Activated CD8-positive, alpha-beta memory T cell treated with anti-CD3 and anti-CD28 coated beads for 36 hours (primary cell): ENCODE results near the gene CDCA3. TPM values are rescaled to one million over a fixed set of nuclear protein-coding genes. Genes with fewer than 3 reads are reported as not detected.

Source experiments
- CTCF ChIA-PET: fragments of 350-600 bp; sonication (Branson Sonifier 250); formaldehyde crosslinking; loops from one replicate; lab custom pipeline; 2021; ENCODE audit warnings: antibody characterized with exemption; lab: Charles Lee
- POLR2A ChIA-PET: fragments of 350-600 bp; sonication (Branson Sonifier 250); formaldehyde crosslinking; loops from one replicate; lab custom pipeline; 2021; ENCODE audit warnings: antibody characterized with exemption; lab: Charles Lee
- total RNA-seq, 2 experiments: library from RNA; stranded (reverse); gene quantifications; one replicate each; pipeline ENCODE4 v1.2.3, GENCODE V29; 2021

Gene CDCA3
- total RNA-seq, 2 experiments from 2014 or later, result 50.0 to 53.1 TPM

GRCh38 chr12:6845395-6845794, 5.7 kb downstream of the CDCA3 start:
- ChIA-PET CTCF (no interaction called here), POLR2A (interaction anchor here (0.6 kb wide), 1 partner anchor 72 kb away, joined by 3 read pairs; no protein-coding TSS in a partner anchor)

DNA sequence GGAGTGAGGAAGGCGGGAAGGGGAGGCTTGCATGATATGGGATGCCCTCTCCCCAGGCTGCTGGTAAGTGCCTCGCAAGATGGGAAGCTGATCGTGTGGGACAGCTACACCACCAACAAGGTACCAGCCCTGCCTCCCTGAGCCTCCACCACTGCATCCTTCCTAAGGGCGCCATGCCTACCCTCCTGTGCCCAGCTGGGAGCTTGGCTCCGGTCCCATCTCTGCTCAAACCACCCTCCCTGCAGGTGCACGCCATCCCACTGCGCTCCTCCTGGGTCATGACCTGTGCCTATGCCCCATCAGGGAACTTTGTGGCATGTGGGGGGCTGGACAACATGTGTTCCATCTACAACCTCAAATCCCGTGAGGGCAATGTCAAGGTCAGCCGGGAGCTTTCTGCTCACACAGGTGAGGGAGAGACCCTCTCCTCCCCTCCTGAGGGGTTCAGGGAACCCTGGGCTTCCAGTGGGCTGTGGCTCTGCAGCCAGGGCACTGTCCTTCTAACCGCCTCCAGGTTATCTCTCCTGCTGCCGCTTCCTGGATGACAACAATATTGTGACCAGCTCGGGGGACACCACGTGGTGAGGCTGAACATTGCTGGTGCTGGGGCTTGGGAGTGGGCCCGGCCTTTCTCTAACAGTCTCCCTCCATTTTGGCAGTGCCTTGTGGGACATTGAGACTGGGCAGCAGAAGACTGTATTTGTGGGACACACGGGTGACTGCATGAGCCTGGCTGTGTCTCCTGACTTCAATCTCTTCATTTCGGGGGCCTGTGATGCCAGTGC, 7.8 kb downstream of the CDCA3 start:
- ChIA-PET POLR2A (interaction anchor here (0.6 to 0.7 kb wide), 2 partner anchors 9 to 88 kb away, joined by 3 read pairs; partner anchors contain the start of gene USP5), CTCF (interaction anchor here (1.3 kb wide), 1 partner anchor 9 kb away, joined by 3 read pairs; no protein-coding TSS in a partner anchor)

DNA sequence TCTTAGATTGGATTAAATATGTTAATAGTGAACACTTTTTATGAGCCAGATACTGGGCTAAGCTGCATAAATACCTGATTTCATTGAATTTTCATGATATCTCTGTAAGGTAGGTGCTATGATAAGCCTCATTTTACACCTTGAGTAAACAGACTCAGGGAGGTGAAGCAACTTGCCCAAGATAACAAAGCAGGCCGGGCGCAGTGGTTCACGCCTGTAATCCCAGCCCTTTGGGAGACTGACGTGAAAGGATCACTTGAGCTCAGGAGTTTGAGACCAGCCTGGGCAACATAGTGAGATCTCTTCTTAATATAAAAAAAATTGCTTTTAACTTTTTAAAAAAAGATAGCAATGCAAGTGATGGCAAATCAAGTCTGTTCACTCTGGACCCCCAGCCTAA, 9.0 kb downstream of the CDCA3 start:
- ChIA-PET CTCF (interaction anchor here (1.2 kb wide), 1 partner anchor 17 kb away, joined by 4 read pairs; no protein-coding TSS in a partner anchor), POLR2A (no interaction called here)

GRCh38 chr12:6840761-6841515, 10.1 kb downstream of the CDCA3 start, which contains the start of gene GNB3:
TSS of gene GNB3 (plus strand) at chr12:6840925. CDS start at chr12:6841288, 363 bp downstream.
- ChIA-PET CTCF (interaction anchor here (1.6 kb wide), 1 partner anchor 16 kb away, joined by 4 read pairs; no protein-coding TSS in a partner anchor), POLR2A (no interaction called here)

DNA sequence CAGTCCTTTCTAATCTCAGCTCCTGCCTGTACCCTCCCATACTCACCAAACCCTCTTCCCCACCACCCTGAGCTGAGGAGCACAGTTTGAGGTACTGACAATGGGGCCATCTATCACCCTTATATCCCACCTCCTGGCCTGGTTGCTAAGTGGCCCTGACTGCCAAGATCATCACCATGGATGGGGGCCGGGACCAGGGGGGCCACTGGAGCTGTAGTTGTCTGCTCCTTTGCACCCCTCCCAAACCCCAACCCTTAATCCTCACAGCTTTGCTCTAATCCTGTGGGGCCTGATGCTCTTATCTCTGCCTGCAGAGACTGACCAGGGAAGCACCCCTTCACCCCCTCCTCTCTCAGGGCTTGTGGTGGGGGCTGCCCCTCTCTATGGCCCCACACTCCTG, 10.8 kb downstream of the CDCA3 start:
- POLR2A ChIA-PET, result no interaction called here
- CTCF ChIA-PET, result interaction anchor here (1.6 kb wide), 1 partner anchor 16 kb away, joined by 4 read pairs; no protein-coding TSS in a partner anchor

DNA sequence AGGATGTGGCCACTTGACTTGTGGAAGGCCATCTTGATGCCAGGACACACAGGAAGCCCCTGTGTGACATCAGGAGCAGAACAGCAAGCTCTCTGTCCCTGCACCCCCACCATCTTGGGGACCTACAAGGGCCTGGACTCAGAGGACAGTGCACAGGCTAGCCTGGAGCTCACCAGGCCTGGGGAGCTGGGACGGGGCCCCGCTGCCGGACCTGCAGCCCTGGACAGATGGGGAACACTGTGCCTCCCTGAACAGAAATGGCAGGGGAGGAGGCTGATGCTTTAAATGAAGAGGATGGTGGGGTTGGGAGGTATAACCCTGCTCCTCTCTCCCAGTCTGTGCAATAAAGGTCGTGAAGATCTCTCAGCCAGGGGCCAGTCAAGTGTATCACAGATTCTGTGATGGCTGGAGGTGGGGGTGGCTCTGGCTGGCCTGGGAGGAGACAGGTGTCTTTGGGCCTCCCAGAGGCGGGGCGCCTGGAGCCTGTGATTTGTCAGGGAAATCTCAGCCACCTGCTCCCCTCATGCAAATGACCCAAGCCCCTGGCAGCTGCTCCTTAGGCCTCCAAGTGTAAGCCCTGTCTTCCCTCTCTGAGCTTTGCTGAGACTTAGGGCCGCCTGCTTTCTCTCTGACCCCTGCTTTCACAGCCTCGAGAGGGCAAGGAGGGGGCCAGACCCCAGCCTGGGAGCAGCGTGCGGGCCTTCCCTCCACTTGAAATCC, 11.4 kb downstream of the CDCA3 start:
- CTCF ChIA-PET, result interaction anchor here (0.8 to 1.6 kb wide), 3 partner anchors 10 to 47 kb away, joined by 3 to 4 read pairs (median 3); no protein-coding TSS in a partner anchor
- POLR2A ChIA-PET, result no interaction called here

GRCh38 chr12:6838854-6839253, 12.2 kb downstream of the CDCA3 start:
- POLR2A ChIA-PET, result no interaction called here

GRCh38 chr12:6837370-6838060, 13.6 kb downstream of the CDCA3 start:
- ChIA-PET POLR2A (no interaction called here), CTCF (interaction anchor here (0.9 to 5.1 kb wide), 4 partner anchors 11 to 84 kb away, joined by 3 to 29 read pairs (median 22); partner anchors contain the start of genes CDCA3, MLF2 and USP5)

More at GRCh38 chr12:6838854-6839253, 12.2 kb downstream of the CDCA3 start:
- CTCF ChIA-PET, result interaction anchor here (0.9 to 1.1 kb wide), 2 partner anchors 46 to 281 kb away, joined by 3 read pairs; no protein-coding TSS in a partner anchor

- ChIA-PET CTCF (interaction anchor here (0.9 to 5.1 kb wide), 6 partner anchors 12 to 202 kb away, joined by 3 to 29 read pairs (median 13); partner anchors contain the start of genes CDCA3, LPAR5, MLF2 and USP5), POLR2A (no interaction called here)
Measured at GRCh38 chr12:6836851-6837250, 14.2 kb downstream of the CDCA3 start.

GRCh38 chr12:6834873-6835272, 16.2 kb downstream of the CDCA3 start:
- ChIA-PET CTCF (interaction anchor here (0.7 to 5.1 kb wide), 12 partner anchors 9 to 230 kb away, joined by 3 to 29 read pairs (median 4); partner anchors contain the start of genes CDCA3, COPS7A, MLF2 and PTMS), POLR2A (interaction anchor here (0.6 to 0.7 kb wide), 2 partner anchors 38 to 279 kb away, joined by 3 to 5 read pairs; no protein-coding TSS in a partner anchor)

DNA sequence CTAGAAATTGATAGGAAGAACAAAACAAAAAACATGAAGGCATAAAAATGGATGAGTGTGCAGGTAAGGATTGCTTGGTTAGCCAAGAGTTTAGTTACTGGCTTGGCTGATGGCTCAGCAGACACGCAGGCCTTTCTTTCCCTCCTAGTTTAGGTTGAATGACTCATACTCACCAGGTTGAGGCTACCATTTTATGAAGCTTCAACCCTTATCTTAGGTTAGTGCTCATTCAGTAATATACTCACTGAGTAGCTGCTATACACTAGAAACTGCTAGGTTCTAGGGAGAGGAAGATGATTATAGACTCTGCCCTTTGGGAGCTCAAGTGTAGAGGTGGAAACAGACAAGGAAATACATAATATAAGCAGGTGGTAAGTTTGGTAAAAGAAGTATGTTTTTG, 16.8 kb downstream of the CDCA3 start:
- ChIA-PET CTCF (interaction anchor here (0.7 to 5.1 kb wide), 9 partner anchors 9 to 110 kb away, joined by 3 to 29 read pairs (median 5); partner anchors contain the start of genes CDCA3, COPS7A, MLF2 and PTMS), POLR2A (interaction anchor here (0.5 to 0.6 kb wide), 2 partner anchors 38 to 42 kb away, joined by 3 to 8 read pairs; no protein-coding TSS in a partner anchor)

DNA sequence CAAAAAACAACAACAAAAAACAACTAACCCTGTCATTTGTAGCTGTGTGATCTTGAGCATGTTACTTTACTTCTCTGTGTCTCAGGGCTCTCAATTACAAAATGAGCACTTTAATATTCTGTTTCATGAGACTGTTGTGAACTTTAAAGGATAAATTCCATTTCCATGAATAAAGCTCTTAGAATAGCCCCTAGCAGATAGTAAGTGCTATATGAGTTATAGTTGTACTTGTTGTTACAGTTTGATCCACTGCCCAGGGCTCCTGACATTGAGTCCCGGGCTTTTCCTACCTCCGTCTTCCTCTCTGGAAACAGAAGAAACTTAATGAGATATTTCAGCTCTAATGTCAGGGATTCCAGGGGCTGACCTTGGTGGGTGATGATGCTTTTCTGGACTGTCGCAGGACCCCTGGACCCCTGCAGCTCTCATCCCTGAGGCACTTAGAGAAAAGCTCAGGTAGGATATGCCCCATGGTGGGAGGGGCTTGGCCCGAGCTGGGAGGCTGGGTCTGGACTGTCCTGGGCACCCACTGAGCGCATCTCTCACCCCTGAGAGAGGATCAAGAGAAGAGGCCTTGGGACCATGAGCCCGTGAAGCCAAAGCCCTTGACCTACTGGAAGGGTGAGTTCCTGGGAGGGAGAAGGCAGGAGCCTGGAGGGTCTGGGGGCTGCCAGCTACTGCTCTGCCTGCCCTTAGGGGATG, 17.7 kb downstream of the CDCA3 start:
- CTCF ChIA-PET, result interaction anchor here (0.7 to 5.1 kb wide), 8 partner anchors 8 to 275 kb away, joined by 3 to 29 read pairs (median 4); partner anchors contain the start of genes CDCA3, MLF2, PTMS and USP5

GRCh38 chr12:6832125-6832524, 19.0 kb downstream of the CDCA3 start:
- ChIA-PET CTCF (interaction anchor here (0.7 to 1.1 kb wide), 4 partner anchors 52 to 87 kb away, joined by 3 read pairs; partner anchors contain the start of gene LAG3), POLR2A (no interaction called here)

More for the DNA sequence above, 17.7 kb downstream of the CDCA3 start:
- POLR2A ChIA-PET, result no interaction called here

- ChIA-PET POLR2A (no interaction called here), CTCF (interaction anchor here (0.7 to 1.1 kb wide), 3 partner anchors 41 to 87 kb away, joined by 3 read pairs; partner anchors contain the start of gene SPSB2)
Measured at GRCh38 chr12:6831450-6831995, 19.6 kb downstream of the CDCA3 start.

GRCh38 chr12:6830999-6831398, 20.1 kb downstream of the CDCA3 start:
- ChIA-PET CTCF (interaction anchor here (0.9 to 1.3 kb wide), 5 partner anchors 35 to 142 kb away, joined by 3 to 4 read pairs (median 3); partner anchors contain the start of genes MLF2, SPSB2 and ZNF384), POLR2A (no interaction called here)

DNA sequence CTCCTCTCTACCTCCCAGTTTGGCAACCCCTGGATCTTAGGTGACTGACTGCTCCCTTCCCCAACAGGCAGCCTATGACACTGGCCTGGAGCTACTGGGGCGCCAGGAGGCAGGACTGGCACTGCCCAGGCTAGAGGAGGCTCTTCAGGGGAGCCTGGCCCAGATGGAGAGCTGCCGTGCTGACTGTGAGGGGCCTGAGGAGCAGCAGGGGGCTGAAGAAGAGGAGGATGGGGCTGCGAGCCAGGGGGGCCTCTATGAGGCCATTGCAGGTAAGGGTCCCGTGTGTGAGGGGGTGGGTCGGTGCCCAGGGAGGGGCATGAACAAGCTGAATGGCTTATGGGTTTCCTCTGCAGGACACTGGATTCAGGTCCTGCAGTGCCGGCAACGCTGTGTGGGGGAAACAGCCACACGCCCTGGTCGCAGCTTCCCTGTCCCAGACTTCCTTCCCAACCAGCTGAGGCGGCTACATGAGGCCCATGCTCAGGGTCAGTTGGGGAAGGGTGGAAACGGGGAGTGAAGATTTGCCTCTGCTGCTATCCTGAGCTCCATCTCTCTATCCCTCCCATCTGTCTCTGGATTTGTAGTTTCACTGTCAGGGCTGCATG, 20.7 kb downstream of the CDCA3 start:
- ChIA-PET POLR2A (interaction anchor here (1.5 kb wide), 1 partner anchor 37 kb away, joined by 4 read pairs; the partner anchor contains the start of gene TPI1), CTCF (interaction anchor here (0.8 to 1.3 kb wide), 5 partner anchors 9 to 141 kb away, joined by 3 to 4 read pairs (median 3); partner anchors contain the start of genes MLF2, SPSB2 and ZNF384)
